Ovary (tissue), 9 donors: ENCODE data around the gene TMEM135. TPM values are rescaled to one million over a fixed set of nuclear protein-coding genes. Genes with fewer than 3 reads are reported as not detected.

ENCODE experiments used
- DNase-seq, 5 donors: peaks; one replicate each; pipeline ENCODE4 v3.0.0-alpha.2; 2019 to 2020
- H3K27ac ChIP-seq, 2 donors: fragments of 200-600 bp; one replicate each; pipeline versions ENCODE4 v1.5.1 to v1.8.0; 2019 to 2022
- H3K27me3 ChIP-seq: fragments of 200-600 bp; one replicate; pipeline ENCODE4 v1.8.0; 2022
- H3K36me3 ChIP-seq: fragments of 200-600 bp; sonication (generic); one replicate; pipeline ENCODE4 v1.5.1; 2019
- H3K4me1 ChIP-seq: one replicate; pipeline ENCODE4 v1.8.1; 2013; ENCODE audit warnings: mild to moderate bottlenecking, moderate library complexity; ENCODE audit not compliant: insufficient read depth
- H3K4me3 ChIP-seq: fragments of 200-600 bp; sonication (generic); one replicate; pipeline ENCODE4 v1.5.1; 2017
- H3K9me3 ChIP-seq, 2 donors: fragments of 200-600 bp in 1 of 2; sonication (generic) in 1 of 2; one replicate each; pipeline versions ENCODE4 v1.5.1 to v1.8.1; 2013 to 2019; ENCODE audit warnings: mild to moderate bottlenecking in 1 of 2, moderate library complexity in 1 of 2
- CTCF ChIP-seq, 3 donors: fragments of 450-650 bp in 2 of 3; fragments of 200-600 bp in 1 of 3; IDR thresholded peaks; one replicate each; pipeline versions ENCODE4 v1.5.1 to v1.8.0; 2016 to 2022; ENCODE audit warnings: antibody characterized with exemption in 3 of 3, mild to moderate bottlenecking in 1 of 3
- EP300 ChIP-seq: sonication (generic); formaldehyde crosslinking; IDR thresholded peaks from one replicate; pipeline ENCODE4 v1.6.1; 2017; ENCODE audit warnings: antibody characterized with exemption
- POLR2A ChIP-seq: fragments of 450-650 bp; IDR thresholded peaks from one replicate; pipeline ENCODE4 v1.6.1; 2017; ENCODE audit warnings: antibody characterized with exemption, mild to moderate bottlenecking, moderate library complexity
- WGBS, 3 donors: extraction: QIAGEN DNeasy Blood & Tissue Kit in 1 of 3; methylation state at CpG; one replicate each; pipeline versions ENCODE4 v1.1.5 to v1.1.7; 2013 to 2017; 5-methylcytosine and 5-hydroxymethylcytosine counted together
- intact Hi-C, 4 donors: fragments of 100-400 bp; cut with DNase I; formaldehyde crosslinking; loops; one replicate each; pipeline versions ENCODE4 v1.11.0 to v1.15.1; 2022 to 2023
- polyA plus RNA-seq, 2 donors: library from polyadenylated mRNA; stranded (reverse); fragments of 200-250 nt in 1 of 2; fragments of 350-450 nt in 1 of 2; fragmentation: Illumina TruSeq in 1 of 2; extraction: RNeasy Lipid Tissue Mini Kit (QIAGEN cat#74804) in 1 of 2; gene quantifications; one replicate each; pipeline ENCODE4 v1.2.3, GENCODE V29; 2013 to 2014
- total RNA-seq, 7 donors: library from RNA; depleted of rRNA in 2 of 7; stranded (reverse); fragments of >200 nt in 2 of 7; fragmentation: NEBNext Ultra II Directional in 3 of 7; extraction: Animal tissue kit (Norgen Biotek cat#: 25700) in 3 of 7; gene quantifications; one replicate each; pipeline versions ENCODE4 v1.1.0 to v1.2.4, GENCODE V29; 2016 to 2023
- donor health status: DM: no; HTN: no; CAD: no; lungs with moderate emphysema.
- donor health status: DM: no; HTN: no; CAD: no.
- donor health status: Bipolar disorder and iron deficiency.
- donor health status: DM: yes; HTN: yes; CAD: no.
- donor health status: DM: no; HTN: no; CAD: no.
- donor health status: DM: yes; HTN: yes; CAD: no.

Gene TMEM135
- total and polyA plus RNA-seq, 9 donors: 8.8 to 24.2 (median 19.6) TPM

GRCh38 chr11:87330187-87330601 is 292.5 kb downstream of the TMEM135 start:
- Histone ChIP-seq H3K4me3 (no peak overlapping the region), H3K27me3 (no peaks in the 10 kb centered on the region), H3K9me3 (no peaks in the 10 kb centered on the region), H3K36me3 (no peaks in the 10 kb centered on the region), H3K4me1 (no peaks in the 10 kb centered on the region), H3K27ac (no peak overlapping the region)
- TF ChIP-seq CTCF (IDR thresholded peaks at IDR 0.05): no peak
- TF ChIP-seq POLR2A: no peak
- TF ChIP-seq EP300: no peak
- no peak for DNase-seq
- intact Hi-C loops: no loop called here
- 29 to 43% (median 36%) methylated on average over 1 of the region's 1 CpG for WGBS, 3 donors

DNA sequence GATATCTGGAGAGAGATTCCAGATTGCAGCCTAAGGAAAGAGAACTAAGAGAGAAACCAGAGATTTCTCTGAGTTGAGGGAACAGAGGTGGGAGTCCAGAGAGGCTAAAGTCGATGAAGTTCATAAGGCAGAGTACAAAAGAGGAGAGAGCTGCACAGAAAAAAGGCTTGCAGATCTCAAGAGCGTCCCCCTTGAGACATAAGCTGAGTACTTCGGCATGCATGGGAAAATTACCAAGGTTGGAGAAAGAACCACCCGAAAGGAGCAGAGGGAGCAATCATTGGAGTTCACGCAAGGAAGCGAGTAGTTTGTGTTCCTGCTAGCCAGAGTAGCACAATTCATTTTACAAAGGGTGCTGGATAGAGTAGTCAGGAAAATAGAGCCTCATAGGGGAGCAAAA is 293.5 kb downstream of the TMEM135 start:
- Histone ChIP-seq H3K27me3 (no peaks in the 10 kb centered on the region), H3K36me3 (no peaks in the 10 kb centered on the region), H3K4me3 (no peak overlapping the region), H3K27ac (no peak overlapping the region), H3K9me3 (no peaks in the 10 kb centered on the region), H3K4me1 (no peaks in the 10 kb centered on the region)
- DNase-seq: no peak
- intact Hi-C loops: no loop called here
- TF ChIP-seq POLR2A: no peak
- 66 to 86% (median 84%) methylated on average over 6 of the region's 6 CpGs for WGBS, 3 donors

DNA sequence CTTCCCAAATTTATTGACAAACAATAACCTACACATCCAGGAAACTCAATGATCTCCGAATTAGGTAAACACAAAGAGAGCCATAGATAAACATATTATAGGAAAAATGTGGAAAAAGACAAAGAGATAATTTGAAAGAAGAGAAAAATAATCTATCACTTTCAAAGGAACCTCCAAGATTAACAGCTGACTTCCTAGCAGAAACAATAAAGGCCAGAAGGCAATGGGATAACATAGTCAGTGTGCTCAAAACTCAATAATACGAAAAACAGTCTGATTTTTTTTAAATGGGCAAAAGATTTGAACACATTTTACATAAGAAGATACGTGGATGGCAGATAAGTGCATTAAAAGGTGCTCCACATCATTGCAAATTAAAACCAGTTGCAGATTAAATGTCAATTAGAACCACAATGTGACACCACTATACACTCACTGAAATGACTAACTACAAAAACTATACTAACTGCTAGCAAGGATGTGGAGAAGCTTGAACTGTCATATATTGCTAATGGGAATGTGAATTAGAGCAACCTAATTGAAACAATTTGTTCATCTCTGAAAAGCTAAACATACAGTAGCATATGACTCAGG is 300.4 kb downstream of the TMEM135 start:
- Histone ChIP-seq H3K9me3 (no peaks in the 10 kb centered on the region), H3K27me3 (no peaks in the 10 kb centered on the region), H3K4me1 (no peaks in the 10 kb centered on the region), H3K27ac (no peak overlapping the region), H3K36me3 (no peaks in the 10 kb centered on the region), H3K4me3 (no peak overlapping the region)
- DNase-seq: no peak
- WGBS, 3 donors: 87 to 91% (median 90%) methylated on average over 3 of the region's 3 CpGs
- TF ChIP-seq CTCF (IDR thresholded peaks at IDR 0.05) (no peak), POLR2A (no peak), EP300 (no peak)
- intact Hi-C loops: no loop called here

- WGBS, 3 donors: 92 to 94% (median 92%) methylated on average over 5 of the region's 5 CpGs
- no peak for DNase-seq
Measured at GRCh38 chr11:87339416-87339815, 301.7 kb downstream of the TMEM135 start.

More at GRCh38 chr11:87339416-87339815, 301.7 kb downstream of the TMEM135 start:
- no peaks in the 10 kb centered on the region for H3K9me3 ChIP-seq
- no peak overlapping the region for H3K4me3 ChIP-seq
- H3K27ac ChIP-seq: no peak overlapping the region
- H3K4me1 ChIP-seq: no peaks in the 10 kb centered on the region
- intact Hi-C loops: no loop called here
- no peaks in the 10 kb centered on the region for H3K27me3 ChIP-seq
- TF ChIP-seq EP300: no peak
- TF ChIP-seq POLR2A: no peak
- no peak for TF ChIP-seq CTCF (IDR thresholded peaks at IDR 0.05)
- no peaks in the 10 kb centered on the region for H3K36me3 ChIP-seq
